Measurements from ENCODE around the gene TPM4. TPM values are rescaled to one million over a fixed set of nuclear protein-coding genes. Genes with fewer than 3 reads are reported as not detected.
A peak's percentile ranks its signal among the peaks of the same experiment; 100 is the strongest.
"Not testable (repeated sequence)": the region's sequence is repeated elsewhere in the genome, so short reads cannot be mapped to it uniquely, and the experiment has no call there.

Gene TPM4
- total RNA-seq, 1 donor from 2014 or later, result 283 TPM

DNA sequence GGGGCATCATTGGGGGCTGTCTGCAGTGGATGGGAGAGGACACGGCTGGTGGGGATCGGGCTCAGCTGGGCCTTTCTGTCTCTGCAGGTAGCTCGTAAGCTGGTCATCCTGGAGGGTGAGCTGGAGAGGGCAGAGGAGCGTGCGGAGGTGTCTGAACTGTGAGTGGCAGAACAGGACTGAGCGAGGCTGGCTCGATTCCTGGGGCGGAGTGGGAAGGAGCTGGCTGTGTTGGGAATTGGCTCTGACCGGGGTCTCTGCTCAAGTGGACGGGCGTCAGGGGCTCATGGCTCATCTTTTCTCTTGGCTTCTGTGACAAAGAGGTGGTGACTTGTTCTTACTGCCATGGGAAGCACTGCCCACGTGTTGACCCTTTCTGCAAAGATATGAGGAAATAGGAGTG lies 11.6 kb downstream of the TPM4 start:
- peaks cover 47% of the 10 kb centered on the region for H3K4me1 Mint-ChIP-seq
- no peaks in the 10 kb centered on the region for H3K27me3 Mint-ChIP-seq
- peaks cover 84% of the 10 kb centered on the region for H3K36me3 Mint-ChIP-seq (ENCODE audit: low read depth)
- no peaks in the 10 kb centered on the region for H3K9me3 Mint-ChIP-seq
- intact Hi-C loops (cut with micrococcal nuclease), result no loop called here
- peak overlapping the region; percentile 32 for H3K27ac Mint-ChIP-seq
- no peak for DNase-seq
- H3K4me3 Mint-ChIP-seq, result no peak overlapping the region

DNA sequence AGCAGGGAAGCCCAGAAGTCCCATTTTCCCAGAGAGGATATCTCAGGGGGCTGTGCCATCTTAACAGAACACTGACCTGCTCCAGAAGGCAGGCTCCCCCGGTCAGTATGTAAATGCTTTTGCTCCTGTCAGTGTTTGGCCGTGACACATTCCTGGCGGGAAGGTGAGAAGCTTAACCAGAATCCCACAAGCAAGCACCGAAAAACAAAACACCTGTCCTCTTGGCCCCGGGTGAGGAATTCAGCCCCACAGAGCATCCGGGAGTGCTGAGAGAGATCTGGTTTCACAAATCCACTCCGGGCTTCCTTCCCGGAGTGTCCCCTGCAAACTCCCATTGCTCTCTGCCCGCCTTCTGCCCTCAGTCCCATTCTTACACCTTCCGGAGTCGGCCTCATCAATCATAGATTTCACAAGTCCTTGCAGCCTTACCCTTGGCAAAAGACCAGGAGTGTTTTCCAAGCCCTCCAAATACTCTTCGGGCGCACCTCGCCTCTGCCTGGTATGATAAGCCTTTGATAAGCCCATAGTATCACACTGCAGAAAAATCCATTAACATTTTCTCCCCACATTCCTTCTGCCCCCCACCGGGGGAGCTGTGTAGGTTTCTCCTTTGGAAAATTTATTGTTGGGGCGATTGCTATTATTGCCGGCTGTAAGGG lies 12.2 kb downstream of the TPM4 start:
- H3K4me3 Mint-ChIP-seq, result no peak overlapping the region
- intact Hi-C loops (cut with micrococcal nuclease), result no loop called here
- DNase-seq, result no peak
- peak overlapping the region; percentile 54 for H3K27ac Mint-ChIP-seq
- no peaks in the 10 kb centered on the region for H3K27me3 Mint-ChIP-seq
- H3K36me3 Mint-ChIP-seq (ENCODE audit: low read depth), result peaks cover 84% of the 10 kb centered on the region
- H3K9me3 Mint-ChIP-seq, result no peaks in the 10 kb centered on the region
- H3K4me1 Mint-ChIP-seq, result peaks cover 46% of the 10 kb centered on the region

- H3K27ac Mint-ChIP-seq, result peak overlapping the region; percentile 54
- intact Hi-C loops (cut with micrococcal nuclease), result no loop called here
- H3K4me1 Mint-ChIP-seq, result peaks cover 44% of the 10 kb centered on the region
Measured at GRCh38 chr19:16089010-16089846, 12.9 kb downstream of the TPM4 start.

DNA sequence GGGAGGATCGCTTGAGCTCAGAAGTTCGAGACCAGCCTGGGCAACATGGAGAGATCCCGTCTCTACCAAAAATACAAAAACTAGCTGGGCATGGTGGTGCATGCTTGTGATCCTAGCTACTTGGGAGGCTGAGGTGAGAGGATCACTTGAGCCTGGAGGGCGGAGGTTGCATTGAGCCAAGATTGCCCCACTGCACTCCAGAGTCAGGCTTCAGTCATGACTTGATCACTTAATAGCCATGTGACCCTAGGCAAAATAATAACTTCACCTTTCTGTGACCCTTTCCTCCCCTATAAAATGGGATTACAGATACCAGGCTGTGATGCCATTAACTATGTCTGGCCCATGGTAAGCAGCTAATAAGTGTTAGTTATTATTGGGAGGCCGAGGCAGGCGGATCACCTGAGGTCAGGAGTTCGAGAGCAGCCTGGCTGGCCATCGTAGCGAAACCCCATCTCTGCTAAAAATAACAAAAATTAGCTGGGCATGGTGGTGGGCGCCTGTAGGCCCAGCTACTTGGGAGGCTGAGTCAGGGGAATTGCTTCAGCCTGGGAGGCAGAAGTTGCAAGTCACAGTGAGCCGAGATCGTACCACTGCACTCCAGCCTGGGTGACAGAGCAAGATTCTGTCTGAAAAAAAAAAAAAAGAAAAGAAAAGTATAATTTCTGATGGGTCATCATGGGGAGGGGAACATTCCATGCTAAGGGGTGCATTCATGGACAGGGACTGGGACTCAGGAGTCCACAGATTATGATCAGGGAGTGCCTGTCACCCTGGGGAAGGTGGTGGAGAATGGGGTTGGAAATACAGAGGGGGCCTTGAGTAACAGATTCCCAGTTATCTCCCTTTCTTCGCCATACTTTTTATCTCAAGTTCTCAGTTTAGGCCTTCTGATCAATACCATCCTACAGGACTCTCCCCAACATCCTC lies 15.5 kb downstream of the TPM4 start:
- Mint-ChIP-seq H3K4me3 (no peak overlapping the region), H3K9me3 (no peaks in the 10 kb centered on the region), H3K27ac (peak overlapping the region; percentile 41), H3K27me3 (no peaks in the 10 kb centered on the region), H3K36me3 (ENCODE audit: low read depth) (peaks cover 84% of the 10 kb centered on the region), H3K4me1 (peaks cover 35% of the 10 kb centered on the region)
- intact Hi-C loops (cut with micrococcal nuclease), result no loop called here
- DNase-seq, result no peak

More at GRCh38 chr19:16089010-16089846, 12.9 kb downstream of the TPM4 start:
- no peaks in the 10 kb centered on the region for H3K9me3 Mint-ChIP-seq
- H3K4me3 Mint-ChIP-seq, result no peak overlapping the region
- no peak for DNase-seq
- H3K36me3 Mint-ChIP-seq (ENCODE audit: low read depth), result peaks cover 83% of the 10 kb centered on the region
- H3K27me3 Mint-ChIP-seq, result no peaks in the 10 kb centered on the region

DNA sequence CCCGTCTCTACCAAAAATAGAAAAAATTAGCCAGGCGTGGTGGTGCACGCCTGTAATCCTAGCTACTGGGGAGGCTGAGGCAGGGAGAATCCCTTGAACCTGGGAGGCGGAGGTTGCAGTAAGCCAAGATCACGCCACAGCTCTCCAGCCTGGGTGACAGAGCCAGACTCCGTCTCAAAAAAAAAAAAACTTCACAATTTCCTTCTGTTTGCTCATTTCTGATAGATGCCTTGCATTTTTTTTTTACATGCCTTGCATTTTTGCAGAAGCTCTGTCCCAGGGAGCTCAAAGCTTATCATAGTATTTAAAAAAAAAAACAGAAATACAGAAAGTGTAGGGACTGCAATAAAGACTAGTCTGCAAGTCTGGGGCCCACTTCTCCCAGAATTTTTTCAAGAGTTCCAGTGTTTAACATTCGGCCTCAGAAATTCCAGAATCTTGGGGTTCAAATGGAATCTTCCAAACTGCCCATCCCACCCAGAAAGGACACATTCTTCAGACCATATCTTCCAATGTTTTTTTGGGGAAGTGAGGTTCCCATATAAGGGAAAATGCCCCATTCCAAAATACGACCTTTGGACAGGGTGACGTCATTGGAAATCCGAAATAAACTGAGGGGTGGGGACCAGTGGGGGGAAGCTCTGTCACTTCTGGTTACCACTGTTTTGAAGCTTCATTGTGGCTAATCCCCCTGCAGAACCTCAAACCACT lies 18.2 kb downstream of the TPM4 start:
- Mint-ChIP-seq H3K4me1 (peaks cover 29% of the 10 kb centered on the region), H3K27me3 (no peaks in the 10 kb centered on the region), H3K27ac (peak overlapping the region; percentile 86), H3K9me3 (no peaks in the 10 kb centered on the region), H3K36me3 (ENCODE audit: low read depth) (peaks cover 81% of the 10 kb centered on the region), H3K4me3 (peak overlapping the region; percentile 52)
- no peak for DNase-seq
- intact Hi-C loops (cut with micrococcal nuclease), result no loop called here

GRCh38 chr19:16095071-16095571 lies 18.8 kb downstream of the TPM4 start:
- H3K9me3 Mint-ChIP-seq, result no peaks in the 10 kb centered on the region
- peaks cover 27% of the 10 kb centered on the region for H3K4me1 Mint-ChIP-seq
- intact Hi-C loops (cut with micrococcal nuclease), result no loop called here
- DNase-seq, result no peak
- H3K27me3 Mint-ChIP-seq, result no peaks in the 10 kb centered on the region
- peak overlapping the region; percentile 86 for H3K27ac Mint-ChIP-seq
- peaks cover 80% of the 10 kb centered on the region for H3K36me3 Mint-ChIP-seq (ENCODE audit: low read depth)
- H3K4me3 Mint-ChIP-seq, result peak overlapping the region; percentile 52

- Mint-ChIP-seq H3K9me3 (no peaks in the 10 kb centered on the region), H3K4me1 (peaks cover 27% of the 10 kb centered on the region), H3K27me3 (no peaks in the 10 kb centered on the region), H3K27ac (peak overlapping the region; percentile 72), H3K36me3 (ENCODE audit: low read depth) (peaks cover 78% of the 10 kb centered on the region), H3K4me3 (peak overlapping the region; percentile 13)
- intact Hi-C loops (cut with micrococcal nuclease), result no loop called here
- DNase-seq, result no peak
Measured at GRCh38 chr19:16096280-16096855, 20.1 kb downstream of the TPM4 start.

- intact Hi-C loops (cut with micrococcal nuclease), result no loop called here
- no peaks in the 10 kb centered on the region for H3K27me3 Mint-ChIP-seq
- peaks cover 71% of the 10 kb centered on the region for H3K36me3 Mint-ChIP-seq (ENCODE audit: low read depth)
- no peak overlapping the region for H3K27ac Mint-ChIP-seq
- peaks cover 23% of the 10 kb centered on the region for H3K4me1 Mint-ChIP-seq
- no peaks in the 10 kb centered on the region for H3K9me3 Mint-ChIP-seq
- DNase-seq, result no peak
- H3K4me3 Mint-ChIP-seq, result no peak overlapping the region
Measured at GRCh38 chr19:16098416-16098768, 22.1 kb downstream of the TPM4 start.

DNA sequence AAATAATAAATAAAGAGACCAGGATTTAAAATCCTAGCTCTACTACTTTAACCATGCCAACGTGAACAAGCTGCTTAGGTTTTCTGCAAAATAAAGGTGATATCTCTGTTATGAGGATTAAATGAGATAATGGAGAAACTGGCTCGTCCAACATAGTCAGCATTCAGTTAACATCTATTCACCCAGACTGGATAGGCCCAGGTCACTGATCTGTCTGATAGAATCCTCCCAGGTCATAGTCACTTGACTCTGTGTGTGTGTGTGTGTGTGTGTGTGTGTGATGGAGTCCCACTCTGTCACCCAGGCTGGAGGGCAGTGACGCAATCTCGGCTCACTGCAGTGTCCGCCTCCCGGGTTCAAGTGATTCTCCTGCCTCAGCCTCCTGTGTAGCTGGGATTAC lies 22.5 kb downstream of the TPM4 start:
- Mint-ChIP-seq H3K27ac (no peak overlapping the region), H3K36me3 (ENCODE audit: low read depth) (peaks cover 70% of the 10 kb centered on the region), H3K4me3 (no peak overlapping the region), H3K4me1 (peaks cover 20% of the 10 kb centered on the region), H3K27me3 (no peaks in the 10 kb centered on the region), H3K9me3 (no peaks in the 10 kb centered on the region)
- intact Hi-C loops (cut with micrococcal nuclease), result no loop called here
- DNase-seq, result no peak

DNA sequence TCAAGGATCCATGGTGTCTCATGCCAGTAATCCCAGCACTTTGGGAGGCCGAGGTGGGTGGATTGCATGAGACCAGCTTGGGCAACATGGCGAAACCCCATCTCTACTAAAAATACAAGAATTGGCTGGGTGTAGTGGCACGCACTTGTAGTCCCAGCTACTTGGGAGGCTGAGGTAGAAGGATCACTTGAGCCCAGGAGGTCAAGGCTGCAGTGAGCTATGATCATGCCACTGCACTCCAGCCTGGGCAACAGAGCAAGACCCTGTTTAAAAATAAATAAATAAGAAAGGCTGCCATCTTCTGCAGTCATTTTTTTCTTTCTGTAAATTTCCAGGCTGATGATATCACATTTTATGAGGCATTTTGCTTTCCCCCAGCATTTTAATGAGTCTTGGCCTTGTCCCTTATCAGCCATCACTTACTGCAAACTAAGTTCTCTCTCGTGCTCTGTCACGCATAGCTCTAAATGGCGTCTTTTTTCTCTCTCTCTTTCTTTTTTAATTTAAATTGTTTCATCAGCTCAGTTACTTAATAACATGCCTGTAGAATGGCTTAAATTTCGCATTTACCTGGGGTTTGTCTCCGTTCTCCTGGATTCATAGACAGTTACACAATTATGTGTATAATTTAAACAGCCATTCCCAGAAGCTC lies 23.1 kb downstream of the TPM4 start:
- H3K27ac Mint-ChIP-seq, H3K9me3 Mint-ChIP-seq: not testable (repeated sequence)
- H3K4me1 Mint-ChIP-seq, result peaks cover 20% of the 10 kb centered on the region

GRCh38 chr19:16100524-16100923 lies 24.2 kb downstream of the TPM4 start:
- Mint-ChIP-seq H3K4me3 (no peak overlapping the region), H3K36me3 (ENCODE audit: low read depth) (peaks cover 61% of the 10 kb centered on the region), H3K9me3 (no peaks in the 10 kb centered on the region), H3K4me1 (peaks cover 12% of the 10 kb centered on the region), H3K27ac (no peak overlapping the region), H3K27me3 (no peaks in the 10 kb centered on the region)
- DNase-seq, result no peak
- intact Hi-C loops (cut with micrococcal nuclease), result no loop called here

More for the DNA sequence above, 23.1 kb downstream of the TPM4 start:
- DNase-seq; H3K27me3 Mint-ChIP-seq; intact Hi-C loops (cut with micrococcal nuclease); H3K4me3 Mint-ChIP-seq: not testable (repeated sequence)
- peaks cover 69% of the 10 kb centered on the region for H3K36me3 Mint-ChIP-seq (ENCODE audit: low read depth)

GRCh38 chr19:16104722-16105121 lies 28.4 kb downstream of the TPM4 start:
- intact Hi-C loops (cut with micrococcal nuclease), result no loop called here
- H3K36me3 Mint-ChIP-seq (ENCODE audit: low read depth), result peaks cover 28% of the 10 kb centered on the region
- no peak overlapping the region for H3K4me3 Mint-ChIP-seq
- H3K27ac Mint-ChIP-seq, result no peak overlapping the region
- H3K27me3 Mint-ChIP-seq, result no peaks in the 10 kb centered on the region
- peaks cover 4% of the 10 kb centered on the region for H3K4me1 Mint-ChIP-seq
- no peak for DNase-seq
- no peaks in the 10 kb centered on the region for H3K9me3 Mint-ChIP-seq

Measured in activated CD4-positive, alpha-beta T cell treated with anti-CD3 and anti-CD28 coated beads, Interleukin-2, amount 10 ng/mL, durations not matched to agents 24 days and 14 days (primary cell).